ENCODE measurements around the gene RGS3. TPM values are rescaled to one million over a fixed set of nuclear protein-coding genes. Genes with fewer than 3 reads are reported as not detected.
A peak's percentile ranks its signal among the peaks of the same experiment; 100 is the strongest.
"Not testable (repeated sequence)": the region's sequence is repeated elsewhere in the genome, so short reads cannot be mapped to it uniquely, and the experiment has no call there.

The RGS3 gene
- total RNA-seq, 1 experiment from 2014 or later, result 71.1 TPM

GRCh38 chr9:113488071-113488470, 24.5 kb downstream of the RGS3 start:
- ChIA-PET POLR2A (no interaction called here), CTCF (no interaction called here)
- peak in 1 of 2 experiments; percentile 19 for DNase-seq

GRCh38 chr9:113488490-113488889, 25.0 kb downstream of the RGS3 start:
- no peak for TF ChIP-seq CTCF (IDR thresholded peaks at IDR 0.05; ENCODE audit: insufficient read depth in 1 of 2, low read depth in 1 of 2, low read length in 1 of 2, severe bottlenecking in 1 of 2, unreplicated experiment in 1 of 2)
- H3K36me3 ChIP-seq (ENCODE audit: control insufficient read depth, insufficient read depth, low read length), result peaks cover 3% of the 10 kb centered on the region
- H3K4me3 ChIP-seq (ENCODE audit: low read depth, low read length), result no peak overlapping the region
- no TSS peak for BruUV-seq (replicated peaks)
- no peak overlapping the region for H3K4me3 Mint-ChIP-seq (ENCODE audit: unreplicated experiment)
- no peaks in the 10 kb centered on the region for H3K9me3 Mint-ChIP-seq (ENCODE audit: unreplicated experiment)
- H3K4me1 Mint-ChIP-seq (ENCODE audit: low read depth, unreplicated experiment), result peaks cover 6% of the 10 kb centered on the region
- no peaks in the 10 kb centered on the region for H3K9me3 ChIP-seq
- ChIA-PET POLR2A (no interaction called here), CTCF (no interaction called here)
- no peak overlapping the region for H3K27ac Mint-ChIP-seq (ENCODE audit: unreplicated experiment)
- no peaks in the 10 kb centered on the region for H3K27me3 Mint-ChIP-seq (ENCODE audit: insufficient read depth, unreplicated experiment)
- DNase-seq, result no peak
- intact Hi-C loops (cut with micrococcal nuclease; ENCODE audit: unreplicated experiment), result no loop called here
- H3K27me3 ChIP-seq (replicated peaks; ENCODE audit: control insufficient read depth, insufficient read depth, low read length), result no peaks in the 10 kb centered on the region
- peaks cover 76% of the 10 kb centered on the region for H3K36me3 Mint-ChIP-seq (ENCODE audit: insufficient read depth, unreplicated experiment)
- no peaks in the 10 kb centered on the region for H3K4me1 ChIP-seq

More at GRCh38 chr9:113488071-113488470, 24.5 kb downstream of the RGS3 start:
- BruUV-seq (replicated peaks), result no TSS peak
- intact Hi-C loops (cut with micrococcal nuclease; ENCODE audit: unreplicated experiment), result no loop called here
- H3K9me3 Mint-ChIP-seq (ENCODE audit: unreplicated experiment), result no peaks in the 10 kb centered on the region
- H3K4me1 ChIP-seq, result no peaks in the 10 kb centered on the region
- no peaks in the 10 kb centered on the region for H3K27me3 Mint-ChIP-seq (ENCODE audit: insufficient read depth, unreplicated experiment)
- H3K27ac Mint-ChIP-seq (ENCODE audit: unreplicated experiment), result no peak overlapping the region
- H3K36me3 ChIP-seq (ENCODE audit: control insufficient read depth, insufficient read depth, low read length), result peaks cover 3% of the 10 kb centered on the region
- TF ChIP-seq CTCF (IDR thresholded peaks at IDR 0.05; ENCODE audit: insufficient read depth in 1 of 2, low read depth in 1 of 2, low read length in 1 of 2, severe bottlenecking in 1 of 2, unreplicated experiment in 1 of 2), result no peak
- peaks cover 76% of the 10 kb centered on the region for H3K36me3 Mint-ChIP-seq (ENCODE audit: insufficient read depth, unreplicated experiment)
- H3K4me1 Mint-ChIP-seq (ENCODE audit: low read depth, unreplicated experiment), result peaks cover 3% of the 10 kb centered on the region
- H3K4me3 Mint-ChIP-seq (ENCODE audit: unreplicated experiment), result no peak overlapping the region
- no peaks in the 10 kb centered on the region for H3K27me3 ChIP-seq (replicated peaks; ENCODE audit: control insufficient read depth, insufficient read depth, low read length)
- H3K9me3 ChIP-seq, result no peaks in the 10 kb centered on the region
- H3K4me3 ChIP-seq (ENCODE audit: low read depth, low read length), result no peak overlapping the region

GRCh38 chr9:113491147-113491546, 27.6 kb downstream of the RGS3 start:
- H3K4me3 ChIP-seq (ENCODE audit: low read depth, low read length); H3K27me3 ChIP-seq (replicated peaks; ENCODE audit: control insufficient read depth, insufficient read depth, low read length); H3K9me3 ChIP-seq; BruUV-seq (replicated peaks); CTCF ChIA-PET; H3K27ac Mint-ChIP-seq (ENCODE audit: unreplicated experiment); H3K4me1 ChIP-seq; H3K4me3 Mint-ChIP-seq (ENCODE audit: unreplicated experiment); POLR2A ChIA-PET; H3K36me3 ChIP-seq (ENCODE audit: control insufficient read depth, insufficient read depth, low read length); H3K9me3 Mint-ChIP-seq (ENCODE audit: unreplicated experiment); H3K27me3 Mint-ChIP-seq (ENCODE audit: insufficient read depth, unreplicated experiment); H3K4me1 Mint-ChIP-seq (ENCODE audit: low read depth, unreplicated experiment); intact Hi-C loops (cut with micrococcal nuclease; ENCODE audit: unreplicated experiment): not testable (repeated sequence)
- peaks cover 75% of the 10 kb centered on the region for H3K36me3 Mint-ChIP-seq (ENCODE audit: insufficient read depth, unreplicated experiment)
- peak in 1 of 2 experiments; percentile 9 for DNase-seq
